ENCODE measurements around the gene HIVEP3.

Gene HIVEP3

GRCh38 chr1:41683681-41684500 lies 234.8 kb downstream of the HIVEP3 start:
- Histone ChIP-seq H3K4me1 (no peaks in the 10 kb centered on the region), H3K36me3 (ENCODE audit: control insufficient read depth, insufficient read depth, low read length) (no peaks in the 10 kb centered on the region), H3K9ac (no peak overlapping the region), H3K4me3 (ENCODE audit: low read depth, low read length) (no peak overlapping the region), H3K9me3 (ENCODE audit: control insufficient read depth, low read length) (no peaks in the 10 kb centered on the region), H3K4me2 (ENCODE audit: low read length) (no peak overlapping the region), H3K27ac (no peak overlapping the region), H3K27me3 (ENCODE audit: control insufficient read depth, insufficient read depth, low read length) (no peaks in the 10 kb centered on the region), H2AFZ (no peak overlapping the region), H3K79me2 (no peaks in the 10 kb centered on the region)
- TF ChIP-seq CTCF (IDR thresholded peaks at IDR 0.05): no peak

- Histone ChIP-seq H3K27ac (no peak overlapping the region), H3K4me3 (ENCODE audit: low read depth, low read length) (no peak overlapping the region), H3K27me3 (ENCODE audit: control insufficient read depth, insufficient read depth, low read length) (no peaks in the 10 kb centered on the region), H3K36me3 (ENCODE audit: control insufficient read depth, insufficient read depth, low read length) (no peaks in the 10 kb centered on the region), H3K9ac (no peak overlapping the region), H3K4me1 (no peaks in the 10 kb centered on the region), H2AFZ (no peak overlapping the region), H3K9me3 (ENCODE audit: control insufficient read depth, low read length) (no peaks in the 10 kb centered on the region), H3K4me2 (ENCODE audit: low read length) (no peak overlapping the region), H3K79me2 (no peaks in the 10 kb centered on the region)
- TF ChIP-seq CTCF (IDR thresholded peaks at IDR 0.05): no peak
These were observed 235.7 kb downstream of the HIVEP3 start for GRCh38 chr1:41682845-41683625.

GRCh38 chr1:41682149-41682548 lies 236.6 kb downstream of the HIVEP3 start:
- no peaks in the 10 kb centered on the region for H3K4me1 ChIP-seq

GRCh38 chr1:41681331-41682098 lies 237.2 kb downstream of the HIVEP3 start:
- no peak for TF ChIP-seq CTCF (IDR thresholded peaks at IDR 0.05)
- Histone ChIP-seq H3K4me1 (no peaks in the 10 kb centered on the region), H3K27ac (no peak overlapping the region), H3K79me2 (no peaks in the 10 kb centered on the region), H3K36me3 (ENCODE audit: control insufficient read depth, insufficient read depth, low read length) (no peaks in the 10 kb centered on the region), H3K9ac (no peak overlapping the region), H2AFZ (no peak overlapping the region), H3K4me2 (ENCODE audit: low read length) (no peak overlapping the region), H3K9me3 (ENCODE audit: control insufficient read depth, low read length) (no peaks in the 10 kb centered on the region), H3K4me3 (ENCODE audit: low read depth, low read length) (no peak overlapping the region), H3K27me3 (ENCODE audit: control insufficient read depth, insufficient read depth, low read length) (no peaks in the 10 kb centered on the region)

More at GRCh38 chr1:41682149-41682548, 236.6 kb downstream of the HIVEP3 start:
- no peak overlapping the region for H3K9ac ChIP-seq
- H2AFZ ChIP-seq: no peak overlapping the region
- no peaks in the 10 kb centered on the region for H3K36me3 ChIP-seq (ENCODE audit: control insufficient read depth, insufficient read depth, low read length)
- no peak overlapping the region for H3K4me3 ChIP-seq (ENCODE audit: low read depth, low read length)
- H3K27me3 ChIP-seq (ENCODE audit: control insufficient read depth, insufficient read depth, low read length): no peaks in the 10 kb centered on the region
- no peak for TF ChIP-seq CTCF (IDR thresholded peaks at IDR 0.05)
- H3K9me3 ChIP-seq (ENCODE audit: control insufficient read depth, low read length): no peaks in the 10 kb centered on the region
- no peak overlapping the region for H3K27ac ChIP-seq
- no peak overlapping the region for H3K4me2 ChIP-seq (ENCODE audit: low read length)
- no peaks in the 10 kb centered on the region for H3K79me2 ChIP-seq

Measured in parathyroid adenoma (tissue), 2 donors.